Measurements from ENCODE around the gene ISL2.

The ISL2 gene

DNA sequence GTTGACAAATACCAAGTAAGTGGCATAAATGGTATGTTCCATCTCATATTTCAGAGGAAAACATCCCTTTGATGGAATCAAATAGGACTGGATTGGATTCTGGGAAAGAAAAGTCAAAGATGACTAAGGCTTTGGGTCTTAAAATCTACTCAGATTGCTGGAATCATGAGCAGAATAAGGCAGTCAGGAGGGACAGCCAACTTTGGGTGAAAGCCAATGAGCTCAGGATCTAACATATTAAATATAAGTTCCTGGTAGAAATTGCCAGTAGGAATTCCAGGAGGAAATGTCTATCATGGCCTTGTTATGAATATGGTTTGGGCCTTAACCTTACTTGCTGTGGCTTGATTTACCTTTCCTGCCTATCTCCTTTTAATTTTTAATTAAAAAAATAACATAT lies 55.3 kb downstream of the ISL2 start:
- no peak overlapping the region for H3K27ac ChIP-seq
- TF ChIP-seq ZFX (IDR thresholded peaks at IDR 0.05; ENCODE audit: borderline replicate concordance) (no peak), CTCF (IDR thresholded peaks at IDR 0.05) (no peak)
